Measurements from ENCODE around the gene BOC.

The BOC gene

DNA sequence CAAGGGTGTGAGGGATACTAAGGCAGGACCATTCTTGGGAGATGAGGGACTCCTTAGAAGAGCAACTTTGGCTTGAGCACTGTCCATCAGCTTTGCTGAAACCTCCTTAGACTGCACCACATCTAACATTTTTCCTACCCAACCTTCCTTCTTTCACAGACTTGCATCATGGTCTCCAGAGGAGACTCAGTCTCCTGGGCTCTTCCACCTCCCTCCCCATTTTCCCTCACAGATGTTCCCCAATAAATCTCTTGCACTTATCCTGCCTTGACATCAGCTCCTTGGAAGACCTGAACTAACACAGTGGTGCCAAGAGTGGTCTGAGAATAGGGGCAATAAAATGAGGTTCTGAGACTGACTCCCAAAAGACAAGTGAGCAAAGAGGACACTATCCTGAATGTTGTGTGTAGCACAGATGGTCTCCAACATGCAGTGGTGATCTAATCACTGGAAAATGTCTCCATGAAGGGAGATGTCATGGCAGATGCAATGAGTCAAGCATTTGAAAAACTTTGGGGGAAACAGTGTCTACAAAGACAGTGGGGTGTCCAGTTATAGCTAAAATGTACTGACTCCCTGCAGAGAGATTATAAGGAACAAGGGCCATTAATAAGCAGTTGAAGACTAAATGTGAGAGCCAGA, 26.0 kb upstream of the BOC start:
- no peak for DNase-seq (ENCODE audit: low read depth in 2 of 2)

GRCh38 chr3:113186566-113186965, 24.8 kb upstream of the BOC start:
- no peak for DNase-seq (ENCODE audit: low read depth in 2 of 2)

- DNase-seq (ENCODE audit: low read depth in 2 of 2), result no peak
Observed at GRCh38 chr3:113193288-113193687, 18.1 kb upstream of the BOC start.

DNA sequence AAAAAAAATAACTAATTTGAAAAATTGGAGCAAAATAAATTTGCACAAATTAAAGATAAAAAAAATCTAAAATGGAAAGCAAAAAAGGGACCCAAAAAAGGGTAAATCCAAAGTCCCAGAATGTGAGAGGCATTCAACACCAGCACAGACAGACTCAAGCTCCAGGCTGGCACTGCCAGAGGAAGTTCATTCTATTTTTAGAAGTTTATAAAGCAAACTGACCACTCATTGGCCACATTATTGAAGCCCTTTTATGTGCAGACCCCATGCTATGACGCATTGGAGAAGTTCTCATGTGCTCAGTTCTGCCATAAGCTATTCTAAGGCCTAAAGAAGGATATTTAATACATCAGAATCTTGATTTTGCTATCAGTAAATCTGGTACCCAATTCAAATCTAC, 17.6 kb upstream of the BOC start:
- DNase-seq (ENCODE audit: low read depth in 2 of 2), result no peak

DNA sequence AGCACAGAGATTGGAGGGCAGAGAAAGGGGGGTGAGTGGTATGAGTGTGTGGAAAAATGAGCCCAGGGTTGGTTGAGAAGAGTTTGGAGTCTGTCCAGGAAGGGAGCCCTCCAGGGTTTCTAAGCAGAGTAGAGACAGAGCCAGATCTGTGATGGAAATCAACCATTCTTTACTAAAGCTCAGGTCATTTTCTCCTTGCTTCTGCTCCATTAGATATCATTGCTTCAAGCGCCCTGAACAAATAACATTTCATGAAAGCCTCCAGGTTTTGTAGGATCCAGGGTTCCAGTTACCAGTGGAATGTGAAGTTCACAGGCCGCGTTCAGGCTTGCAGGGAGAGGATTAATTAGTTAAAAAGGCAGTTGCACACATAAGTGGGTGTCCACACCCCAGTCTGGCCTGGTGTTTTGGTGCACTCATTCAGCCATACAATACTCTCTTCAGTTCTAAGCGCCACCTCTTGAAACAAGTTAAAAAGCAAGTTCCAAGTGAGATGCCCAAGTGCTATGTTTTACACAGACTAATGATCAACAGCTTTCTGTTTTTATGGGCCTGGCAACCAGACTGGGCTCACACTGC, 16.4 kb upstream of the BOC start:
- DNase-seq (ENCODE audit: low read depth in 2 of 2), result no peak

- no peak for DNase-seq (ENCODE audit: low read depth in 2 of 2)
Observed at GRCh38 chr3:113200351-113200750, 11.0 kb upstream of the BOC start.

DNA sequence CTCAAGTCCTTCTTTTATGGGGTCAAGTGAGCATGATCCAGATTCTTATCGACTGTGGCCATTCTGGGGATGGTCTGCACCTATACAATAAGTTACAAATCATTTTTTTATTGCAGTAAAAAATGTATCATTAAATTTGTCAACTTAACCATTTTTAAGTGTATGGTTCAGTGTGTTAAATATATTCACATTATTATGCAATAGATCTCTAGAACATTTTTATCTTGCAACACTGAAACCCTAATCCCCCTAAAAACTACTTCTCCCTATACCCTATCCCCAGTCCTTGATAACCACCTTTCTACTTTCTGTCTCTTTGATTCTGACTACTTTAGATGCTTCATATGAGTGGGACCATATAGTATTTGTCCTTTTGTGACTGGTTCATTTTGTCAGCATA, 10.4 kb upstream of the BOC start:
- DNase-seq (ENCODE audit: low read depth in 2 of 2), result no peak

DNA sequence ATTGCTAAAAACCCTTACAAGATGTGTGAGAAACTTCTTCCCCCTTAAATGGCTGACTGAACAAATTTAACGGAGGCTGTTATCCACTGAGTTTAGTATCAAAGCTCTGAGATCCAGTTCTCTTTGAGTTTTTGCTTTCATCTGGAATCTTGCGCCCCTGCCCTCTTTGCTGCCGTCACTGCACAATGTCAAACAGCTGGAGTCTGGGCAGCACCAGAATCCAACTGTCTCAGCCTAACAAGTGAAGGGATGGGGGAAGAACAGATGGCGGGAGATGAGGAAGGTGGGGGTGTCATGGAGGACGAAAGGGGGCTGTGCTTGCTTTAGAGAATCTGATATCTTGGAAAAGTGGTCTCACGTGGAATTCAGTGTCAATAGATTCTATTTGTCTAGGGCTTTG, 7.0 kb upstream of the BOC start:
- DNase-seq (ENCODE audit: low read depth in 2 of 2), result no peak

DNA sequence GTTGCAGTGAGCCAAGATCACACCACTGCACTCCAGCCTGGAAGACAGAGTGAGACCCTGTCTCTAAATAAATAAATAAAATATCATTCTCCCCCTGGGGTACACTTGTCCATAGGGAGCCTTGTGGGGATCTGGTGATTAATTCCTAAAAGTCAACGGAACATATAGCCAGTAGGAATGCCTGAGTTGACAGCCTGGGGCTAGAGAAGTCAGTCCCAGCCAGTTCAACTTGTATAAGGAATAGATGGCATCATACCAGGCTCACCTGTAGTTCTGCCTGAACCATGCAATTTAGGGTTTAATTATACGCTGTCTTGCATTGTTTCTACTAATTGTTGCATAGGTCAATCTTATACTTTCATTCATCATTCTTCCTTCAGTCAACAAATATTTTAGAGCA, 5.9 kb upstream of the BOC start:
- no peak for DNase-seq (ENCODE audit: low read depth in 2 of 2)

GRCh38 chr3:113210604-113211329, 590 bp upstream of the BOC start:
- DNase-seq (ENCODE audit: low read depth in 2 of 2), result no peak

- DNase-seq (ENCODE audit: low read depth in 2 of 2), result no peak
Observed at GRCh38 chr3:113212150-113212843, 940 bp downstream of the BOC start.

GRCh38 chr3:113212844-113213375, 1.6 kb downstream of the BOC start:
- DNase-seq (ENCODE audit: low read depth in 2 of 2), result no peak

- DNase-seq (ENCODE audit: low read depth in 2 of 2), result no peak
Observed at GRCh38 chr3:113213896-113214587, 2.7 kb downstream of the BOC start.

GRCh38 chr3:113214917-113215595, 3.7 kb downstream of the BOC start:
- no peak for DNase-seq (ENCODE audit: low read depth in 2 of 2)

DNA sequence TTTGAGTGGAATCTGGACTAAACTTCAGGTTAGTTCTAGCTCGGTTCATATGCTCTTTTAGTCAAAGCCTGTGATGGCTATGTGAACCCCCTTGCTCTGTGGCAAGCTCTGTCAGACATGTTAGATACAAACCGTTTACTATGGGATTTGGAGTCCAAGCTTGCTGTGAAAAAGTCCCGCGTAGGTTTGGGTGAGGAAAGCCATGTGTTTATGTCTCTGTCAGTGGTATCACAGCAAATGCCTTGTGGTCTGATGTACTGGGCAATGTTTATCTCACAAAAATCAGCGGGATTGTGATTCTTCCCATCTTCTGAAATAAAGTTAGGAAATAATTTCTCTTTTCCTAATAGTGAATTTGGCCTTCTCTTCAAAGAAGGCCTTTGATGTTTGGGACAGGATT, 5.0 kb downstream of the BOC start:
- no peak for DNase-seq (ENCODE audit: low read depth in 2 of 2)

- no peak for DNase-seq (ENCODE audit: low read depth in 2 of 2)
Observed at GRCh38 chr3:113218011-113218680, 6.8 kb downstream of the BOC start.

- DNase-seq (ENCODE audit: low read depth in 2 of 2), result no peak
Observed at GRCh38 chr3:113218681-113219045, 7.3 kb downstream of the BOC start.

GRCh38 chr3:113219605-113220300, 8.4 kb downstream of the BOC start:
- DNase-seq (ENCODE audit: low read depth in 2 of 2), result no peak

DNA sequence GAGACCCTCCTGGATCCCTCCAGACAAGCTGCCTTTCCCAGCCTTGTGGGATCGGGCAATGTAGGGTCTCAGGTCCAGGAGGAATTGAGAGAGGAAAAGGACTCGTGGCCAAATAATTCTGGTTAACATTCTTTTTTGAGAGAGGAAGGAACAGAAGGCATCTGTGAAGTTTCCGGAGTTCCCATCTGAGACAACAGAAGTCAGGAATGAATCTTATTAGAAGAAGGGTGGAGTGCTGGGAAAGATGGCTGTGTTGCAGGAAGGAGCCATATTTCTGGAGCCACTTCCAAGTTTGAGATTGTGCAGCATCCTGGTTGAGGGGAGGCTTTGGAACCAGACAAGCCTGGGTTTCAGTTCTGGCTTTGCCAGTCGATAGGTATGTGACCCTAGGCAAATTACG, 9.4 kb downstream of the BOC start:
- no peak for DNase-seq (ENCODE audit: low read depth in 2 of 2)

- DNase-seq (ENCODE audit: low read depth in 2 of 2), result no peak
Observed at GRCh38 chr3:113221721-113222257, 10.4 kb downstream of the BOC start.
